Measurements from ENCODE around the gene FAM174C. TPM values are rescaled to one million over a fixed set of nuclear protein-coding genes. Genes with fewer than 3 reads are reported as not detected.

FAM174C gene
- polyA plus RNA-seq, 1 donor (not counting 4 experiments of a cell fraction or from before 2014, with no cell fraction given), result 18.5 TPM

- Histone ChIP-seq H3K4me2 (ENCODE audit: control insufficient read depth, extremely low read depth, insufficient read depth, low read depth, low read length) (peak overlapping the region; percentile 16), H3K79me2 (ENCODE audit: control insufficient read depth, insufficient read depth, low read length) (peaks cover 44% of the 10 kb centered on the region), H4K20me1 (ENCODE audit: control insufficient read depth, extremely low read depth, insufficient read depth, low read length) (peaks cover 18% of the 10 kb centered on the region), H2AFZ (ENCODE audit: control insufficient read depth, low read length) (no peak overlapping the region), H3K36me3 (ENCODE audit: control insufficient read depth in 2 of 2, extremely low read depth in 1 of 2, insufficient read depth in 2 of 2, low read length in 2 of 2) (peaks cover 28 to 46% of the 10 kb centered on the region in 2 experiments), H3K9me1 (ENCODE audit: control insufficient read depth, extremely low read depth, insufficient read depth, low read length) (no peaks in the 10 kb centered on the region), H3K4me3 (ENCODE audit: control insufficient read depth in 2 of 3, extremely low read depth in 1 of 3, insufficient read depth in 2 of 3, low read depth in 1 of 3, low read length in 3 of 3) (no peak overlapping the region), H3K27me3 (ENCODE audit: control insufficient read depth, extremely low read depth, insufficient read depth, low read length) (no peaks in the 10 kb centered on the region), H3K9ac (ENCODE audit: control insufficient read depth, extremely low read depth, insufficient read depth, low read length) (peak overlapping the region; percentile 15), H3K9me3 (ENCODE audit: control insufficient read depth, low read depth, low read length) (no peaks in the 10 kb centered on the region), H3K4me1 (ENCODE audit: control insufficient read depth, extremely low read depth, insufficient read depth, low read length) (peaks cover 55% of the 10 kb centered on the region), H3K27ac (ENCODE audit: control insufficient read depth, insufficient read depth, low read length) (no peak overlapping the region)
- TF ChIP-seq EZH2 (IDR thresholded peaks at IDR 0.05; ENCODE audit: low read length), result no peak
- TF ChIP-seq, protein P1, sequence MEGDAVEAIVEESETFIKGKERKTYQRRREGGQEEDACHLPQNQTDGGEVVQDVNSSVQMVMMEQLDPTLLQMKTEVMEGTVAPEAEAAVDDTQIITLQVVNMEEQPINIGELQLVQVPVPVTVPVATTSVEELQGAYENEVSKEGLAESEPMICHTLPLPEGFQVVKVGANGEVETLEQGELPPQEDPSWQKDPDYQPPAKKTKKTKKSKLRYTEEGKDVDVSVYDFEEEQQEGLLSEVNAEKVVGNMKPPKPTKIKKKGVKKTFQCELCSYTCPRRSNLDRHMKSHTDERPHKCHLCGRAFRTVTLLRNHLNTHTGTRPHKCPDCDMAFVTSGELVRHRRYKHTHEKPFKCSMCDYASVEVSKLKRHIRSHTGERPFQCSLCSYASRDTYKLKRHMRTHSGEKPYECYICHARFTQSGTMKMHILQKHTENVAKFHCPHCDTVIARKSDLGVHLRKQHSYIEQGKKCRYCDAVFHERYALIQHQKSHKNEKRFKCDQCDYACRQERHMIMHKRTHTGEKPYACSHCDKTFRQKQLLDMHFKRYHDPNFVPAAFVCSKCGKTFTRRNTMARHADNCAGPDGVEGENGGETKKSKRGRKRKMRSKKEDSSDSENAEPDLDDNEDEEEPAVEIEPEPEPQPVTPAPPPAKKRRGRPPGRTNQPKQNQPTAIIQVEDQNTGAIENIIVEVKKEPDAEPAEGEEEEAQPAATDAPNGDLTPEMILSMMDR (optimal IDR thresholded peaks at IDR 0.05 in 1 of 3, IDR thresholded peaks at IDR 0.05 in 1 of 3, conservative IDR thresholded peaks at IDR 0.05 in 1 of 3; ENCODE audit: extremely low read depth in 1 of 3, insufficient read depth in 2 of 3, low read length in 3 of 3), result no peak
- FAIRE-seq (no peak), DNase-seq (ENCODE audit: low read depth, low spot score) (no peak)
- dilution Hi-C loops (cut with MboI; ENCODE audit: extremely low pct_ligation_motif_present, low sequenced_read_pairs), result no loop called here
Measured at GRCh38 chr19:1257475-1258162, 17.7 kb upstream of the FAM174C start.

DNA sequence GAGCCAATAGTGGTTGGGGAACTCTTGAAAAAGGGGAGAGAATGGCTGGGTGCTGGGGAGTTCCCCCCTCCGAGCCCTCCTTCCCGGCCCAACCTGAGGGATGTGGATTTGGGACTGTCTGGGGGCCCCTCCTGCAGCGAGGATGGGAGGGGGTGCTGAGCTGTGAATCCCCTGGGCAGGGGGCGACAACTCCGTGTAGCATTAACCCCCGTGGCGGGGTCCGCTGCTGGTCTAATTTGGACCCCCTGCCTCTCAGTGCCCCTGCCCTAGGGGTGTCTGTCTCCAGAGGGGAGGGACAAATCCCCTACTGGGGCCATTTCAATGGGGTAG lies 17.2 kb upstream of the FAM174C start:
- no peak overlapping the region for H3K27ac ChIP-seq (ENCODE audit: control insufficient read depth, insufficient read depth, low read length)
- peak overlapping the region; percentile 16 for H3K4me2 ChIP-seq (ENCODE audit: control insufficient read depth, extremely low read depth, insufficient read depth, low read depth, low read length)
- peaks cover 44% of the 10 kb centered on the region for H3K79me2 ChIP-seq (ENCODE audit: control insufficient read depth, insufficient read depth, low read length)
- peaks cover 18% of the 10 kb centered on the region for H4K20me1 ChIP-seq (ENCODE audit: control insufficient read depth, extremely low read depth, insufficient read depth, low read length)
- no peak overlapping the region for H2AFZ ChIP-seq (ENCODE audit: control insufficient read depth, low read length)
- peak overlapping the region; percentile 15 for H3K9ac ChIP-seq (ENCODE audit: control insufficient read depth, extremely low read depth, insufficient read depth, low read length)
- no peaks in the 10 kb centered on the region for H3K9me1 ChIP-seq (ENCODE audit: control insufficient read depth, extremely low read depth, insufficient read depth, low read length)
- no peaks in the 10 kb centered on the region for H3K9me3 ChIP-seq (ENCODE audit: control insufficient read depth, low read depth, low read length)
- DNase-seq (ENCODE audit: low read depth, low spot score), result no peak
- dilution Hi-C loops (cut with MboI; ENCODE audit: extremely low pct_ligation_motif_present, low sequenced_read_pairs), result no loop called here
- H3K27me3 ChIP-seq (ENCODE audit: control insufficient read depth, extremely low read depth, insufficient read depth, low read length), result no peaks in the 10 kb centered on the region
- no peak for FAIRE-seq
- H3K36me3 ChIP-seq (ENCODE audit: control insufficient read depth in 2 of 2, extremely low read depth in 1 of 2, insufficient read depth in 2 of 2, low read length in 2 of 2), result peaks cover 28 to 46% of the 10 kb centered on the region in 2 experiments
- TF ChIP-seq, protein P1 (optimal IDR thresholded peaks at IDR 0.05 in 1 of 3, IDR thresholded peaks at IDR 0.05 in 1 of 3, conservative IDR thresholded peaks at IDR 0.05 in 1 of 3; ENCODE audit: extremely low read depth in 1 of 3, insufficient read depth in 2 of 3, low read length in 3 of 3), result no peak
- no peak for TF ChIP-seq EZH2 (IDR thresholded peaks at IDR 0.05; ENCODE audit: low read length)
- peaks cover 61% of the 10 kb centered on the region for H3K4me1 ChIP-seq (ENCODE audit: control insufficient read depth, extremely low read depth, insufficient read depth, low read length)
- H3K4me3 ChIP-seq (ENCODE audit: control insufficient read depth in 2 of 3, extremely low read depth in 1 of 3, insufficient read depth in 2 of 3, low read depth in 1 of 3, low read length in 3 of 3), result no peak overlapping the region

Measured in keratinocyte (primary cell).